Upper lobe of left lung (tissue), 6 donors: ENCODE data around the gene MYO18B. TPM values are rescaled to one million over a fixed set of nuclear protein-coding genes. Genes with fewer than 3 reads are reported as not detected.

Experiments
- ATAC-seq, 2 donors: fragments of 200-7000 bp; cut with Tn5 transposase; one replicate each; pipeline ENCODE4 v1.9.1; 2022; ENCODE audit warnings: mild to moderate bottlenecking in 2 of 2, moderate library complexity in 2 of 2; ENCODE audit not compliant: low FRiP score in 2 of 2
- DNase-seq, 2 donors: peaks; one replicate each; pipeline ENCODE4 v3.0.0-alpha.2; 2019 to 2020
- H3K27ac ChIP-seq, 4 donors: fragments of 200-600 bp; sonication (generic); one replicate each; pipeline ENCODE4 v1.5.1; 2016 to 2019
- H3K27me3 ChIP-seq, 4 donors: fragments of 200-600 bp; sonication (generic); one replicate each; pipeline ENCODE4 v1.5.1; 2017 to 2019
- H3K36me3 ChIP-seq, 4 donors: fragments of 200-600 bp; sonication (generic); one replicate each; pipeline ENCODE4 v1.5.1; 2016 to 2019
- H3K4me1 ChIP-seq, 4 donors: fragments of 200-600 bp; sonication (generic); one replicate each; pipeline ENCODE4 v1.5.1; 2018 to 2019
- H3K4me3 ChIP-seq, 4 donors: fragments of 200-600 bp; sonication (generic); one replicate each; pipeline ENCODE4 v1.5.1; 2017 to 2019; ENCODE audit warnings: mild to moderate bottlenecking in 2 of 4, moderate library complexity in 1 of 4
- H3K9me3 ChIP-seq, 4 donors: fragments of 200-600 bp; sonication (generic); one replicate each; pipeline ENCODE4 v1.5.1; 2018 to 2019
- CTCF ChIP-seq, 6 experiments: fragments of 450-650 bp in 4 of 6; fragments of 200-600 bp in 2 of 6; sonication (generic) in 2 of 6; IDR thresholded peaks; one replicate each; pipeline ENCODE4 v1.5.1; 2016 to 2019; ENCODE audit warnings: antibody characterized with exemption in 6 of 6
- EP300 ChIP-seq, 4 donors: sonication (generic); formaldehyde crosslinking; IDR thresholded peaks; one replicate each; pipeline ENCODE4 v1.5.1; 2017; ENCODE audit warnings: antibody characterized with exemption in 4 of 4, control low read depth in 2 of 4
- POLR2A ChIP-seq, 4 donors: fragments of 450-650 bp; IDR thresholded peaks; one replicate each; pipeline ENCODE4 v1.5.1; 2016 to 2017; ENCODE audit warnings: antibody characterized with exemption in 4 of 4, mild to moderate bottlenecking in 2 of 4
- POLR2AphosphoS5 ChIP-seq, 2 donors: sonication (generic); formaldehyde crosslinking; IDR thresholded peaks; one replicate each; pipeline ENCODE4 v1.5.1; 2017; ENCODE audit warnings: antibody characterized with exemption in 2 of 2
- WGBS, 2 donors: methylation state at CpG; one replicate each; pipeline ENCODE4 v1.1.5; 2017 to 2018; 5-methylcytosine and 5-hydroxymethylcytosine counted together
- total RNA-seq, 6 donors: library from RNA; depleted of rRNA in 4 of 6; stranded (reverse); fragments of >200 nt in 4 of 6; gene quantifications; one replicate each; pipeline versions ENCODE4 v1.1.0 to v1.2.1, GENCODE V29; 2016 to 2021
- donor health status: DM: no; HTN: no; CAD: no; lungs with moderate emphysema.
- donor health status: DM: no; HTN: yes; CAD: no; lungs with severe emphysema.

The MYO18B gene
- total RNA-seq, 6 donors from 2014 or later, result 0.09 to 1.3 (median 0.17) TPM; not detected in 3

- whole genome bisulfite sequencing, 2 donors, result 70 to 94% methylated on average over 3 to 7 of the region's 7 CpGs
- no peak for DNase-seq
- Histone ChIP-seq H3K4me3 (no peak overlapping the region), H3K36me3 (no peaks in the 10 kb centered on the region), H3K4me1 (no peaks in the 10 kb centered on the region), H3K27ac (no peak overlapping the region), H3K9me3 (no peaks in the 10 kb centered on the region), H3K27me3 (no peaks in the 10 kb centered on the region)
- no peak for ATAC-seq
- TF ChIP-seq POLR2A (IDR thresholded peaks at IDR 0.05) (no peak), EP300 (IDR thresholded peaks at IDR 0.05) (no peak), POLR2AphosphoS5 (IDR thresholded peaks at IDR 0.05) (no peak), CTCF (IDR thresholded peaks at IDR 0.05) (no peak)
Measured at GRCh38 chr22:25824828-25825423, 82.9 kb downstream of the MYO18B start.

- DNase-seq, result no peak
- no peaks in the 10 kb centered on the region for H3K4me1 ChIP-seq
- H3K27me3 ChIP-seq, result no peaks in the 10 kb centered on the region
- no peak overlapping the region for H3K27ac ChIP-seq
- WGBS, 2 donors, result 74 to 80% methylated on average over 9 of the region's 9 CpGs
- no peak for ATAC-seq
- H3K36me3 ChIP-seq, result no peaks in the 10 kb centered on the region
- TF ChIP-seq CTCF (IDR thresholded peaks at IDR 0.05) (no peak), POLR2A (IDR thresholded peaks at IDR 0.05) (no peak), POLR2AphosphoS5 (IDR thresholded peaks at IDR 0.05) (no peak), EP300 (IDR thresholded peaks at IDR 0.05) (no peak)
- H3K4me3 ChIP-seq, result no peak overlapping the region
- no peaks in the 10 kb centered on the region for H3K9me3 ChIP-seq
Measured at GRCh38 chr22:25827415-25827814, 85.4 kb downstream of the MYO18B start.

GRCh38 chr22:25828422-25828821, 86.4 kb downstream of the MYO18B start:
- Histone ChIP-seq H3K4me3 (no peak overlapping the region), H3K36me3 (no peaks in the 10 kb centered on the region), H3K27ac (no peak overlapping the region), H3K27me3 (no peaks in the 10 kb centered on the region), H3K9me3 (no peaks in the 10 kb centered on the region), H3K4me1 (no peaks in the 10 kb centered on the region)
- ATAC-seq (no peak), DNase-seq (no peak)
- no peak for TF ChIP-seq CTCF (IDR thresholded peaks at IDR 0.05)
- no peak for TF ChIP-seq POLR2A (IDR thresholded peaks at IDR 0.05)
- no peak for TF ChIP-seq EP300 (IDR thresholded peaks at IDR 0.05)
- no peak for TF ChIP-seq POLR2AphosphoS5 (IDR thresholded peaks at IDR 0.05)

- ATAC-seq (no peak), DNase-seq (no peak)
- H3K27ac ChIP-seq, result no peak overlapping the region
- H3K27me3 ChIP-seq, result no peaks in the 10 kb centered on the region
- no peaks in the 10 kb centered on the region for H3K36me3 ChIP-seq
- TF ChIP-seq CTCF (IDR thresholded peaks at IDR 0.05) (no peak), POLR2A (IDR thresholded peaks at IDR 0.05) (no peak), EP300 (IDR thresholded peaks at IDR 0.05) (no peak), POLR2AphosphoS5 (IDR thresholded peaks at IDR 0.05) (no peak)
- WGBS, 2 donors, result 87 to 95% methylated on average over 5 of the region's 5 CpGs
- H3K9me3 ChIP-seq, result no peaks in the 10 kb centered on the region
- no peak overlapping the region for H3K4me3 ChIP-seq
- H3K4me1 ChIP-seq, result no peaks in the 10 kb centered on the region
Measured at GRCh38 chr22:25829237-25829636, 87.2 kb downstream of the MYO18B start.
